Thoracic aorta (tissue), 2 donors: ENCODE results near the gene SPATA20. TPM values are rescaled to one million over a fixed set of nuclear protein-coding genes. Genes with fewer than 3 reads are reported as not detected.

Source experiments
- ATAC-seq: fragments of 150-250 bp; one replicate; pipeline ENCODE4 v1.8.0; 2017; ENCODE audit warnings: low read depth; ENCODE audit not compliant: insufficient number of reproducible peaks, low FRiP score
- DNase-seq: peaks from one replicate; pipeline ENCODE4 v3.0.0-alpha.2; 2020; ENCODE audit warnings: low spot score
- H3K27ac ChIP-seq, 2 donors: fragments of 200-600 bp; sonication (generic); 1 replicate in 1 of 2; 2 replicates in 1 of 2; pipeline ENCODE4 v1.5.1; 2016; ENCODE audit warnings: mild to moderate bottlenecking in 2 of 2, moderate library complexity in 2 of 2
- H3K27me3 ChIP-seq: fragments of 200-600 bp; sonication (generic); replicated peaks from 2 replicates; pipeline ENCODE4 v1.6.0; 2016; ENCODE audit warnings: mild to moderate bottlenecking; ENCODE audit not compliant: insufficient read depth
- H3K36me3 ChIP-seq: fragments of 200-600 bp; sonication (generic); one replicate; pipeline ENCODE4 v1.5.1; 2016
- H3K4me1 ChIP-seq, 2 donors: fragments of 200-600 bp; sonication (generic); 1 replicate in 1 of 2; 2 replicates in 1 of 2; pipeline versions ENCODE4 v1.5.1 to v1.6.0; 2016; ENCODE audit warnings: low read depth in 2 of 2, mild to moderate bottlenecking in 1 of 2; ENCODE audit not compliant: control insufficient read depth in 1 of 2
- H3K4me3 ChIP-seq: fragments of 200-600 bp; sonication (generic); 2 replicates; pipeline ENCODE4 v1.5.1; 2016; ENCODE audit warnings: mild to moderate bottlenecking
- H3K9me3 ChIP-seq: fragments of 200-600 bp; sonication (generic); 2 replicates; pipeline ENCODE4 v1.5.1; 2016
- total RNA-seq, 2 donors: library from RNA; depleted of rRNA; stranded (reverse); fragments of >200 nt; gene quantifications; one replicate each; pipeline versions ENCODE4 v1.1.0 to v1.2.3, GENCODE V29; 2016
- TF ChIP-seq, protein P1 (sequence below): fragments of 200-600 bp; sonication (generic); IDR thresholded peaks from one replicate; pipeline ENCODE4 v1.5.1; 2019; ENCODE audit warnings: antibody characterized with exemption

The SPATA20 gene
- total RNA-seq, 2 donors from 2014 or later = 82.8 to 118 TPM

DNA sequence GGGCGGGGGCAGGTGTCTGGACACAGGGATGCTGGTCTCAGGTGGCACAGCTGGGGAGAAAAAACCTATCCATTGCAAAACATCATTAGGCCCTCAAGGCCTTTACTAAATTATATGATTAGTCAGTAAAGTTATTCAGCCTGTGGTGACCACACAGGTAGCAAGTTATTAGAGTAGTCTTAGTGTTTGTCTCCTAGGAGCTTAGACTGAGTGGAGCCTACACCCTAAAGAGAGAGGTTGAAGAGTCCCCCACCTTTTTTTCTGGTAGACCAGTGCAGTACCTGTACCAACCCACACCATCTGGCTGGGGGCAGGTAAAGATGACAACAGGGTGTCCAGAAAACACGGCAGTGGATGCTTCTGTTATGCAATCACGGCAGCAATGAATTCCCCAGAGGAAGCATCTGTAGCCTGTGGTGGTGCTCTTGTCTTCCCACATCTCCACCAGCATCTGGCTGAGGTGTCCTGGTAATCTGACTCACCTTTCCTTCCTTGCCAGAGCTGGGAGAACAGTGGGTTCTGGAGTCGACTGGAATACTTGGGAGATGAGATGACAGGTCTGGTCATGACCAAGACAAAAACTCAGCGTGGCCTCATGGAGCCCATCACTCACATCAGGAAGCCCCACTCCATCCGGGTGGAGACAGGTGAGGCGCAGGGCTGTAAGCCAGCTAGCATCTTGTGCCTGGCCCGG is 27.7 kb upstream of the SPATA20 start:
- H3K4me3 ChIP-seq = no peak overlapping the region
- H3K4me1 ChIP-seq = no peaks in the 10 kb centered on the region
- no peaks in the 10 kb centered on the region for H3K27me3 ChIP-seq
- DNase-seq (no peak), ATAC-seq (no peak)
- TF ChIP-seq, protein P1, sequence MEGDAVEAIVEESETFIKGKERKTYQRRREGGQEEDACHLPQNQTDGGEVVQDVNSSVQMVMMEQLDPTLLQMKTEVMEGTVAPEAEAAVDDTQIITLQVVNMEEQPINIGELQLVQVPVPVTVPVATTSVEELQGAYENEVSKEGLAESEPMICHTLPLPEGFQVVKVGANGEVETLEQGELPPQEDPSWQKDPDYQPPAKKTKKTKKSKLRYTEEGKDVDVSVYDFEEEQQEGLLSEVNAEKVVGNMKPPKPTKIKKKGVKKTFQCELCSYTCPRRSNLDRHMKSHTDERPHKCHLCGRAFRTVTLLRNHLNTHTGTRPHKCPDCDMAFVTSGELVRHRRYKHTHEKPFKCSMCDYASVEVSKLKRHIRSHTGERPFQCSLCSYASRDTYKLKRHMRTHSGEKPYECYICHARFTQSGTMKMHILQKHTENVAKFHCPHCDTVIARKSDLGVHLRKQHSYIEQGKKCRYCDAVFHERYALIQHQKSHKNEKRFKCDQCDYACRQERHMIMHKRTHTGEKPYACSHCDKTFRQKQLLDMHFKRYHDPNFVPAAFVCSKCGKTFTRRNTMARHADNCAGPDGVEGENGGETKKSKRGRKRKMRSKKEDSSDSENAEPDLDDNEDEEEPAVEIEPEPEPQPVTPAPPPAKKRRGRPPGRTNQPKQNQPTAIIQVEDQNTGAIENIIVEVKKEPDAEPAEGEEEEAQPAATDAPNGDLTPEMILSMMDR = no peak
- no peaks in the 10 kb centered on the region for H3K9me3 ChIP-seq
- no peaks in the 10 kb centered on the region for H3K36me3 ChIP-seq
- no peak overlapping the region for H3K27ac ChIP-seq

DNA sequence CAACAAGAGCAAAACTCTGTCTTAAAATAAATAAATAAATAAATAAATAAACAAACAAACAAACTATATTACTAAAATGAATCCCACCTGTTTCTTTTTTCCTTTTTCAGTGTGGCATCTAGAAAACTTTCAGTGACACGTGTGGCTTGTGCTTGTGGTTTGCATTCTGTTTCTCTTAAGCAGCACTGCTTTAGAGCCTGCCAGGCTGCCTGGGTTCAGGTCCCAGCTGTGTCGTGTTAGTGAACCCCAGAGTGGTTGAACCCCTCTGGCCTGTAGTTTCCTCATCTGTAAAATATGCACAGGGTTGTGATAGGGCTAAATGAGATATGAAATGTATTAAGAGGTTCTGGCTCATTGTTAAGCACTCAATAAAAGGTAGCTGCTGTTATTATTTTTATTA is 26.5 kb upstream of the SPATA20 start:
- no peaks in the 10 kb centered on the region for H3K4me1 ChIP-seq
- H3K27ac ChIP-seq = no peak overlapping the region
- no peaks in the 10 kb centered on the region for H3K36me3 ChIP-seq
- TF ChIP-seq, protein P1 = no peak
- no peak for DNase-seq
- no peaks in the 10 kb centered on the region for H3K27me3 ChIP-seq
- ATAC-seq = no peak
- H3K9me3 ChIP-seq = no peaks in the 10 kb centered on the region
- no peak overlapping the region for H3K4me3 ChIP-seq

GRCh38 chr17:50521514-50521913 is 25.5 kb upstream of the SPATA20 start:
- no peak overlapping the region for H3K4me3 ChIP-seq
- no peaks in the 10 kb centered on the region for H3K9me3 ChIP-seq
- no peaks in the 10 kb centered on the region for H3K36me3 ChIP-seq
- no peaks in the 10 kb centered on the region for H3K27me3 ChIP-seq
- ATAC-seq = no peak
- H3K27ac ChIP-seq = no peak overlapping the region
- H3K4me1 ChIP-seq = no peaks in the 10 kb centered on the region
- TF ChIP-seq, protein P1 = no peak
- no peak for DNase-seq

DNA sequence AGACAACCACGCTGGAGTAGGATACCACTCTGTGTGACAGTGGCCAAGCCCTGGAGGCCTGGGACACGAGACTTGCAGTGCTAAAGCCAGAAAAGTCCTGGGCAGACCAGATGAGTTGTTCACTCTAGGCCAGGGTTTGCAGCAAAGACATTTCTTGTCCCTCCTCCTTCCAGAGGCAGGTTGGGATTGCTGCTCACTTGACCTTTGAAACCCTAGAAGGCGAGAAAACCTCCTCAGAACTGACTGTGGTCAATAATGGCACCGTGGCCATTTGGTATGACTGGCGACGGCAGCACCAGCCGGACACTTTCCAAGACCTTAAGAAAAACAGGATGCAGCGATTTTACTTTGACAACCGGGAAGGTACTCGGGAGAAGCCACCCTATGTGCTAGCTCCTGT is 24.2 kb upstream of the SPATA20 start:
- DNase-seq (no peak), ATAC-seq (no peak)
- Histone ChIP-seq H3K9me3 (no peaks in the 10 kb centered on the region), H3K4me3 (no peak overlapping the region), H3K4me1 (no peaks in the 10 kb centered on the region), H3K36me3 (no peaks in the 10 kb centered on the region), H3K27me3 (no peaks in the 10 kb centered on the region), H3K27ac (no peak overlapping the region)
- TF ChIP-seq, protein P1 = no peak

DNA sequence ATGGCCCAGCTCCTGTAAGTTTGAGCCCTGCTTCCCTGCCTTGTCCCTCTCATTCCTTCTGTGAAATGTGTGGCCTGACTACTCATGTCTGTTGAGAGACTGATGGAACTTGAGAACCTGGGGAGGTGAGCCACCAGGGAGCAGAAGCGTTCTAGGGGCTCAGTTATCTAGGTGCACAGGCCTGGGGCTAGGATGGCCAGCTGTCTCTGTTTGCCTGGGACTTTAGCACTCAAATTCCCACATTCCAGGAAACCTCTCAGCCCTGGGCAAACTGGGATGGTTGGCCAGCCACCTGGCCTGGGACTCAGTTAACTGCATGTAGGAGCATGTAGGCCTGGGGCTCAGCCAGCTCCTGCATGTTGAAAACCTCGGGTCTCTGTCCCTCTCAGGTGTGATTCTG is 23.8 kb upstream of the SPATA20 start:
- no peak overlapping the region for H3K27ac ChIP-seq
- no peaks in the 10 kb centered on the region for H3K27me3 ChIP-seq
- TF ChIP-seq, protein P1 = no peak
- no peaks in the 10 kb centered on the region for H3K9me3 ChIP-seq
- H3K4me3 ChIP-seq = no peak overlapping the region
- no peaks in the 10 kb centered on the region for H3K36me3 ChIP-seq
- ATAC-seq (no peak), DNase-seq (no peak)
- H3K4me1 ChIP-seq = no peaks in the 10 kb centered on the region
